Astrocyte (in vitro differentiated cells and primary cell): ENCODE measurements around the gene GPBP1L1.

Source experiments
- EZH2 ChIP-seq: IDR thresholded peaks from 2 replicates; pipeline ENCODE4 v1.6.1; 2012; ENCODE audit warnings: mild to moderate bottlenecking, low read length, inconsistent platforms; ENCODE audit not compliant: insufficient read depth
- TF ChIP-seq, protein P1 (sequence below): IDR thresholded peaks from 2 replicates; pipeline ENCODE4 v1.5.1; 2011; ENCODE audit warnings: low read depth, mild to moderate bottlenecking, inconsistent platforms, low read length, moderate library complexity; ENCODE audit not compliant: insufficient read depth

DNA sequence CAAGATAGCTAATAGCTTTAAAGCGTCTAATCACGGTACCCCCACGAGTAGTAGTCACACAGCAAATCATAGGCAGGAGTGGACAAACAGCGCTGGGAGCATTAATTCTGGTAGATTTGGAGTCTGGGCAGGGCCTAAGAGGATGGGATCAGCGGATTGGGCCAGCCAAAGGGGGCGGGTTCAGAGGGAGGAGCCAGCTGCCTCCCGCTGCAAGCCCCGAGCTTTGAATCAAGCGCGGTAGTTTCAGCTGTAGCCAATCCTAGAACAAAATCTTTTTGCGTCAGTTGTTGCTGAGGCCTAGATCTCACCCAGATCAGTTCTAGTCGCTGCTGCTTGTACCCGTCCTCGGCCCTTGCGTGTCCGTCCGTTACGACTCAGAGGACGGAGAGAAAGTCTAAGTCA lies 103.1 kb downstream of the GPBP1L1 start:
- TF ChIP-seq, protein P1, sequence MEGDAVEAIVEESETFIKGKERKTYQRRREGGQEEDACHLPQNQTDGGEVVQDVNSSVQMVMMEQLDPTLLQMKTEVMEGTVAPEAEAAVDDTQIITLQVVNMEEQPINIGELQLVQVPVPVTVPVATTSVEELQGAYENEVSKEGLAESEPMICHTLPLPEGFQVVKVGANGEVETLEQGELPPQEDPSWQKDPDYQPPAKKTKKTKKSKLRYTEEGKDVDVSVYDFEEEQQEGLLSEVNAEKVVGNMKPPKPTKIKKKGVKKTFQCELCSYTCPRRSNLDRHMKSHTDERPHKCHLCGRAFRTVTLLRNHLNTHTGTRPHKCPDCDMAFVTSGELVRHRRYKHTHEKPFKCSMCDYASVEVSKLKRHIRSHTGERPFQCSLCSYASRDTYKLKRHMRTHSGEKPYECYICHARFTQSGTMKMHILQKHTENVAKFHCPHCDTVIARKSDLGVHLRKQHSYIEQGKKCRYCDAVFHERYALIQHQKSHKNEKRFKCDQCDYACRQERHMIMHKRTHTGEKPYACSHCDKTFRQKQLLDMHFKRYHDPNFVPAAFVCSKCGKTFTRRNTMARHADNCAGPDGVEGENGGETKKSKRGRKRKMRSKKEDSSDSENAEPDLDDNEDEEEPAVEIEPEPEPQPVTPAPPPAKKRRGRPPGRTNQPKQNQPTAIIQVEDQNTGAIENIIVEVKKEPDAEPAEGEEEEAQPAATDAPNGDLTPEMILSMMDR, result no peak
- TF ChIP-seq EZH2, result no peak
